Measurements from ENCODE around the gene RPGRIP1L. TPM values are rescaled to one million over a fixed set of nuclear protein-coding genes. Genes with fewer than 3 reads are reported as not detected.
A peak's percentile ranks its signal among the peaks of the same experiment; 100 is the strongest.

Gene RPGRIP1L
- total and polyA plus RNA-seq, 2 donors (not counting 1 experiment from before 2014, with no cell fraction given), result 7.4 to 13.0 TPM

- no peak overlapping the region for H3K4me3 ChIP-seq (replicated peaks in 1 of 4; ENCODE audit: control extremely low read depth in 1 of 4, insufficient read depth in 1 of 4, low read depth in 3 of 4, low read length in 4 of 4)
- H3K36me3 ChIP-seq (ENCODE audit: control insufficient read depth, insufficient read depth, low read length), result no peaks in the 10 kb centered on the region
- H3K79me2 ChIP-seq (ENCODE audit: control insufficient read depth, insufficient read depth, low read length), result no peaks in the 10 kb centered on the region
- no peak for DNase-seq (ENCODE audit: low read depth in 2 of 2)
- H3K4me2 ChIP-seq (ENCODE audit: extremely low read depth, insufficient read depth, low read length), result no peak overlapping the region
- H3K27me3 ChIP-seq (ENCODE audit: control insufficient read depth, insufficient read depth, low read length), result no peaks in the 10 kb centered on the region
- no peak for TF ChIP-seq EZH2 (IDR thresholded peaks at IDR 0.05; ENCODE audit: low read length, missing control alignments)
- TF ChIP-seq, protein P1, sequence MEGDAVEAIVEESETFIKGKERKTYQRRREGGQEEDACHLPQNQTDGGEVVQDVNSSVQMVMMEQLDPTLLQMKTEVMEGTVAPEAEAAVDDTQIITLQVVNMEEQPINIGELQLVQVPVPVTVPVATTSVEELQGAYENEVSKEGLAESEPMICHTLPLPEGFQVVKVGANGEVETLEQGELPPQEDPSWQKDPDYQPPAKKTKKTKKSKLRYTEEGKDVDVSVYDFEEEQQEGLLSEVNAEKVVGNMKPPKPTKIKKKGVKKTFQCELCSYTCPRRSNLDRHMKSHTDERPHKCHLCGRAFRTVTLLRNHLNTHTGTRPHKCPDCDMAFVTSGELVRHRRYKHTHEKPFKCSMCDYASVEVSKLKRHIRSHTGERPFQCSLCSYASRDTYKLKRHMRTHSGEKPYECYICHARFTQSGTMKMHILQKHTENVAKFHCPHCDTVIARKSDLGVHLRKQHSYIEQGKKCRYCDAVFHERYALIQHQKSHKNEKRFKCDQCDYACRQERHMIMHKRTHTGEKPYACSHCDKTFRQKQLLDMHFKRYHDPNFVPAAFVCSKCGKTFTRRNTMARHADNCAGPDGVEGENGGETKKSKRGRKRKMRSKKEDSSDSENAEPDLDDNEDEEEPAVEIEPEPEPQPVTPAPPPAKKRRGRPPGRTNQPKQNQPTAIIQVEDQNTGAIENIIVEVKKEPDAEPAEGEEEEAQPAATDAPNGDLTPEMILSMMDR (conservative IDR thresholded peaks at IDR 0.05 in 1 of 2, IDR thresholded peaks at IDR 0.05 in 1 of 2; ENCODE audit: low read depth in 1 of 2, low read length in 2 of 2), result no peak
- no peaks in the 10 kb centered on the region for H4K20me1 ChIP-seq (ENCODE audit: control insufficient read depth, extremely low read depth, insufficient read depth, low read length)
- H3K9ac ChIP-seq (ENCODE audit: insufficient read depth, low read length), result no peak overlapping the region
- no peaks in the 10 kb centered on the region for H3K9me3 ChIP-seq (ENCODE audit: control insufficient read depth, insufficient read depth, low read depth, low read length)
- no peak overlapping the region for H3K27ac ChIP-seq (ENCODE audit: insufficient read depth, low read length)
- no peak overlapping the region for H2AFZ ChIP-seq (ENCODE audit: low read length)
- no peaks in the 10 kb centered on the region for H3K4me1 ChIP-seq (ENCODE audit: control insufficient read depth, extremely low read depth, insufficient read depth, low read length)
Observed at GRCh38 chr16:53681354-53681753, 22.3 kb downstream of the RPGRIP1L start.

DNA sequence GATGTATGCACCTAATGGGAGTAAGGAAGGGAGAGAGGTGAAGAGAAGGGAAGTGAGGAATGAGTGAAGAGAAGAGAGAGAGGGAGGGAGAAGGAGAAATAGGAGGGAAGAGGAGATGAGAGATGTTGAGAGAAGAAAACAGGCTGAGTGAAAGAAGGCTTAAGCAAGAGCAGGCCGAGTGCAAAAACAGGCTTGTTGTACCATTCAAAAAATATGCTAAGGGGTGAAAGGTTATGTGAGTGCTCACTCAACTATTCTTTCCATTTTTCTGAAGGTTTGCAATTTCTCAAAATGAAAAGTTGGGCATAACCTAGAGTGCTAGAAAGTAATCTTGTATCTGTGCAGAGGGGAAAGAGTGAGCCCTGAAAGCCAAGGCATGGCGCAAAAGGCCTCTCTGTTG is 22.9 kb downstream of the RPGRIP1L start:
- no peak overlapping the region for H3K9ac ChIP-seq (ENCODE audit: insufficient read depth, low read length)
- no peaks in the 10 kb centered on the region for H3K4me1 ChIP-seq (ENCODE audit: control insufficient read depth, extremely low read depth, insufficient read depth, low read length)
- H3K27me3 ChIP-seq (ENCODE audit: control insufficient read depth, insufficient read depth, low read length), result no peaks in the 10 kb centered on the region
- no peaks in the 10 kb centered on the region for H4K20me1 ChIP-seq (ENCODE audit: control insufficient read depth, extremely low read depth, insufficient read depth, low read length)
- no peak overlapping the region for H3K27ac ChIP-seq (ENCODE audit: insufficient read depth, low read length)
- no peaks in the 10 kb centered on the region for H3K79me2 ChIP-seq (ENCODE audit: control insufficient read depth, insufficient read depth, low read length)
- no peaks in the 10 kb centered on the region for H3K36me3 ChIP-seq (ENCODE audit: control insufficient read depth, insufficient read depth, low read length)
- H3K9me3 ChIP-seq (ENCODE audit: control insufficient read depth, insufficient read depth, low read depth, low read length), result no peaks in the 10 kb centered on the region
- no peak overlapping the region for H3K4me2 ChIP-seq (ENCODE audit: extremely low read depth, insufficient read depth, low read length)
- no peak for TF ChIP-seq EZH2 (IDR thresholded peaks at IDR 0.05; ENCODE audit: low read length, missing control alignments)
- TF ChIP-seq, protein P1 (conservative IDR thresholded peaks at IDR 0.05 in 1 of 2, IDR thresholded peaks at IDR 0.05 in 1 of 2; ENCODE audit: low read depth in 1 of 2, low read length in 2 of 2), result no peak
- no peak overlapping the region for H3K4me3 ChIP-seq (replicated peaks in 1 of 4; ENCODE audit: control extremely low read depth in 1 of 4, insufficient read depth in 1 of 4, low read depth in 3 of 4, low read length in 4 of 4)
- no peak overlapping the region for H2AFZ ChIP-seq (ENCODE audit: low read length)
- no peak for DNase-seq (ENCODE audit: low read depth in 2 of 2)

DNA sequence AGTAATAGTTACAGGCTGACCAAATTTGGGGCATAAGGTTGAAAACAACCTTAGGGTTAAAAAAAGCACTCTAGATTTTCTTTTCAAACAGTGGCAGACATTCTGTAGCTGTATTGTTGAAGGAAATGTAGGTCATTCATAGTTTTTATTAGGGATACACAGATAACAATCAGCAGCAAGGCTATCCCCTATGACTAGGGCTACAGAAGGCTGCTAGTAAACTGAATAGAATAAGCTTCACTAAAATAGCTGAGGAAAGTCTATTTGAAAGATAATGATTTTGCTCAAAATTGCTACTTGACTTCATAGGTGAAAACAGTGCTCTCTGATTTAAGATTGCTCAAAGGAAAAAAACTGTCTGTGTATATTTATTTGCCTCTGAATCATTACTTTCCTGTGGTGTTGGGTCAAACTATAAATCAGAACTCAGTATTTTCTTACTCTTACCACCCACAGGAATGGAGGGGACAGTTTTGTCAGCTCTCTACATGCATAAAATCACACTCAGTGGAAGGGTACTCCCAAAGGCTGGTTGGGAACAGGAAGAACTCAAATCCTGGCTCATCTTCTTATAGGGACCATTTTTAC is 24.8 kb downstream of the RPGRIP1L start:
- no peaks in the 10 kb centered on the region for H3K27me3 ChIP-seq (ENCODE audit: control insufficient read depth, insufficient read depth, low read length)
- no peaks in the 10 kb centered on the region for H3K36me3 ChIP-seq (ENCODE audit: control insufficient read depth, insufficient read depth, low read length)
- no peak overlapping the region for H3K4me2 ChIP-seq (ENCODE audit: extremely low read depth, insufficient read depth, low read length)
- H4K20me1 ChIP-seq (ENCODE audit: control insufficient read depth, extremely low read depth, insufficient read depth, low read length), result no peaks in the 10 kb centered on the region
- DNase-seq (ENCODE audit: low read depth in 2 of 2), result peak in 1 of 2 donors; percentile 25
- no peaks in the 10 kb centered on the region for H3K79me2 ChIP-seq (ENCODE audit: control insufficient read depth, insufficient read depth, low read length)
- no peaks in the 10 kb centered on the region for H3K4me1 ChIP-seq (ENCODE audit: control insufficient read depth, extremely low read depth, insufficient read depth, low read length)
- no peaks in the 10 kb centered on the region for H3K9me3 ChIP-seq (ENCODE audit: control insufficient read depth, insufficient read depth, low read depth, low read length)
- TF ChIP-seq, protein P1 (conservative IDR thresholded peaks at IDR 0.05 in 1 of 2, IDR thresholded peaks at IDR 0.05 in 1 of 2; ENCODE audit: low read depth in 1 of 2, low read length in 2 of 2), result no peak
- TF ChIP-seq EZH2 (IDR thresholded peaks at IDR 0.05; ENCODE audit: low read length, missing control alignments), result no peak
- H3K9ac ChIP-seq (ENCODE audit: insufficient read depth, low read length), result no peak overlapping the region
- H3K27ac ChIP-seq (ENCODE audit: insufficient read depth, low read length), result no peak overlapping the region
- H3K4me3 ChIP-seq (replicated peaks in 1 of 4; ENCODE audit: control extremely low read depth in 1 of 4, insufficient read depth in 1 of 4, low read depth in 3 of 4, low read length in 4 of 4), result no peak overlapping the region
- H2AFZ ChIP-seq (ENCODE audit: low read length), result no peak overlapping the region

All from fibroblast of lung (primary cell).